Middle frontal gyrus (tissue), 1 donor: Measurements from ENCODE around the gene TMEM11.
"Not testable (repeated sequence)": the region's sequence is repeated elsewhere in the genome, so short reads cannot be mapped to it uniquely, and the experiment has no call there.

Experiments
- DNase-seq: peaks from one replicate; pipeline ENCODE4 v3.0.0-alpha.2; 2015; ENCODE audit warnings: low spot score; ENCODE audit errors: extremely low spot score

TMEM11 gene

DNA sequence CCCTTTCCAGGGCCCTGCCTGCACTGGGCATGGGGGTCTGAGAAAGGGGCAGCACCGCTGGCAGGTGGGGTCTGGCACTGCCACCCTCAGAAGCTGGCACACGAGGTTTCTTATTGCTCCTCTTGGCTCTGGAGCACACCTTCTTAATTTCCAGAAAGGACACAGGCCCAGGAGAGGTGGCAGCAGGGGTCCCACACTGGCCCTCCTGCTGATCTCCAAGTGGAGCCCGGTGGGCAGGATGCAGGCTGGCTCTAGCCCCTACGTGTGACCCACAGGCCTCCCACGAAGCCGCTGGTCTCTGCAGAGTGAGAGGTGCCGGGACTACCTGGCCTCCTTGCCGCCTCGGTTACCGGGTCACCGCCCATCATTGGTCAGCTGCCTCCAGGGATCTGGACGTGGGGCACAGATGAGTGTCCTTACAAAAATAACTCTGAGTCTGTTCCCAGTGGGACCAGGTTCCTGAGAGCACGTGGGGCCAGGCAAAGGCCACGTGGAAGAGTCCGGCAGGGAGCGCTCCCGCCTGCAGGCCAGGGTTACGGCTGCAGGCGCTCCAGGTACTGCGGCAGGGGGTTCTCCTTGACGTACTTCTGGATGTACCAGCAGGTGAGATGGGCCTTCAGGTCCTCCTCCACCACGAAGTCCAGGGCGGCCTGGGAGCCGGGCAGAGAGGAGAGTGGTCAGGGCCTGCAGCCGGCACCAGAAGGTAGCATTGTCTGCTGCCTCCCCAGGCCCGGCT, 29.0 kb upstream of the TMEM11 start:
- no peak for DNase-seq

- no peak for DNase-seq
Measured at GRCh38 chr17:21242026-21242697, 28.2 kb upstream of the TMEM11 start.

- no peak for DNase-seq
Measured at GRCh38 chr17:21241564-21241963, 27.6 kb upstream of the TMEM11 start.

DNA sequence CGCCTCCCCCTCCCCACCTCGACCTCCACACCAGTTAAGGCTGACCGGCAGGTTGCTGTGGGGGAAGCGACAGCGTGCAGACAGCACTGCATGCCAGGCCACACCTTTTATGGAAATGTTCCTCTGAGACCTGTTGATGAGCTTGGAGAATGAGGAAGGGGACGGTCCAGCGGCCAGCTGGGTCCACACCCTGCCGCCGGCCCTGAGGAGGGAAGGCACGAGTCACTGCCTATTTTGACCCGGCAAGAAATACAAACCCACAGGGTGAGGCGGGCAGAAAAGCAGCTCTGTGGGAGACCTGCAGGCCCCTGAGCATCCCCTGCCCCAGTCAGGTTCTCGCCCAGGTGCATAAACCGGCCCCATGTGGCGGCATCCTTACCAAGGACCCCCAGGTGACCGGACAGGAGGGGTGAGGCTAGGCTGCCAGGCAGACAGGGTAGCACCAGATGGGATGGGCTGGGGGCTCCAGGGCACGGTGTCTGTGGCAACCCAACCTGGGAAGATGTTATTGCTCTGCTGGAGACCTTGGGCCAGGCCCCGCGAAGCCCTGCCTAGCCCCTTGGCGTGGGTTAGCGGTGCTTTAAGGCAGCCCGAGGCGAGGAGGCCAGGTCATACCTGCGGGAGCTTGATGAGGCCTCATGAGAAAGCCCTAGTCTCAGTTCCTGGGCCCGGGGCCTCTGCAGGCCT, 26.6 kb upstream of the TMEM11 start:
- DNase-seq, result no peak

- no peak for DNase-seq
Measured at GRCh38 chr17:21239680-21240368, 25.9 kb upstream of the TMEM11 start.

- no peak for DNase-seq
Measured at GRCh38 chr17:21235921-21236320, 22.0 kb upstream of the TMEM11 start.

GRCh38 chr17:21233581-21234347, 19.8 kb upstream of the TMEM11 start:
- DNase-seq, result no peak

DNA sequence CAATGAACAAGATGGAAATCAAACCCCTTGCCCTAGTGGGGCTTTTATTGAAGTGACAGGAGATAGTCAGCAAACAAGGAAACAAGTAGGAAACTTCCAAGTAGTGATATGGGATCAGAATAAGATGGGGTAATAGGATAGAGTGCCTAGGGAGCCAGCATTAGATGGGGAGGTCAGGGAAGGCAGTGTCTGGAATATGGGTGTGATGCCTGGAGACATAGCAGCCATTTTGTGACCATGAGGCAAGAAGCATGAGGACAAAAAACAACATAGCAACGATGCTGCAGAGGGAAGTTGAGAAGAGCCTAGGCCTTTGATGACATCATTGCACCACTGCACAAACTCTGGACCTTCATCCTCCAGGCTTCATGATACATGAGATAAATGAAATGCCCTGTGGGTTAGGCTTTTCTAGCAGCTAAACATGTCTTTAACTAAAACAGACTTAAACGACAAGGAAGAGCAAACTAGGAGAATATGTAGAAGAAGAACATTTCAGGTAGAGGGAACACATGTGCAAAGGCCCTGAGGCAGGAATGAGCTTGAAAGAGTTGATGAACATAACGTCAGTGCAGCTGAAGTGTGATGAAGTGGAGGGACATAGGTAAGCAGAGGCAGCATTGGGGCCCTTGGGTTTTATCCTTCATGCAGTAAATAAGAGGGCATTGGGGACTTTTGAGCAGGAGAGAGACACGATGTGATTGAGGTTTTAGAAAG, 18.2 kb upstream of the TMEM11 start:
- no peak for DNase-seq

DNA sequence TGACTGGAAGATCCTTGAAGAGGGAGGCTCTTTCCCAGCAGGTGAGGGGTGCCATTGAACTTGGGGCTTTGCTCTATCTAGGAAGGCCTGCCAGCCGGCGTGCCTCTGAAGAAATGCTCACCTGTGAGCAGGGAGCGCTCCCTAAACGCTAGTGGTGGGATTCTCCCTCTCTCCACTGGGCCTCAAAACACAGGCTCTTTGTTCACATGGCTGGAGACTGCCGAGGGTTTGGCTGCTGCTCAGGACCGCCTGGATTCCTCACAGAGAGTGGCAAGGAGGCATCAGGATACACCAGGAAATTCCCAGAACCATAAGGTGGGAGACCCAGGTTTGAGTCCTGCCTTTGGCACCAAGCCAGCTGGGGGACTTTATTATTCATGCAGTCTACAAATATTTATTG, 17.6 kb upstream of the TMEM11 start:
- no peak for DNase-seq

- DNase-seq, result no peak
Measured at GRCh38 chr17:21228845-21229244, 14.9 kb upstream of the TMEM11 start.

DNA sequence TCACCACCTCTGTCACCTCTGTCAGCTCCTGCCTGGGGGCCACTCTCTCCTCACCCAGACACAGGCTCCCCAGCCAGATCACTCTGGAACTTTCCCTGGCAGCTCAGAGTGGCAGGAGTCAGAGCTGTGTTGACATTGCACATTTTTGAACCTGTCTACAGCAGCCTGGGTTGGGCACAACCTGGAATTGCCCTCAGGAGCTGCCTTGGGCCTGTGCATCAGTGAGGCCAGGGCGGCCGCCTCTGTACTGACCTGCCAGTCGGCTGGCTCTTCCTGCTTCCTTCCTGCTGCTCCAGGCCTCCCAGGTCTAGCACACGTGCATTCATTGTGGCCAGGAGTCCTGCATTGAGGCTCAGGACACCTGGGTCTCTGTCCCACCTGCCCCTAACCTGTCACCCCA, 14.2 kb upstream of the TMEM11 start:
- no peak for DNase-seq

- not testable (repeated sequence) for DNase-seq
Measured at GRCh38 chr17:21227277-21227676, 13.3 kb upstream of the TMEM11 start.

GRCh38 chr17:21223086-21223485, 9.1 kb upstream of the TMEM11 start:
- no peak for DNase-seq

- DNase-seq, result no peak
Measured at GRCh38 chr17:21218831-21219380, 4.9 kb upstream of the TMEM11 start.

GRCh38 chr17:21218101-21218500, 4.1 kb upstream of the TMEM11 start:
- DNase-seq, result no peak

DNA sequence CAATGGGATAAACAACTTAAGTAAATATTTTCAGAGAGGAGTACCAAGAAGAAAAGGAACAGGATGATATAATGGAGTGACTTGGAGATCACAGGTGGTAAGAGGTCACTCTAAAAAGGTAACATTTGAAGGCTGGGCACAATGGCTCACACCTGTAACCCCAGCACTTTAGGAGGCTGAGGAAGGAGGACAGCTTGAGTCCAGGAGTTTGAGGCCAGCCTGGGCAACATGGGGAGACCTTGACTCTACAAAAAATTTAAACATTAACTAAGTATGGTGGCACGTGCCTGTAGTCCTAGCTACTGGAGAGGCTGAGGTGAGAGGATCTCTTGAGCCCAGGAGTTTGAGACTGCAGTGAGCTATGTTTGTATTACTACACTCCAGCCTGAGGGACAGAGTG, 3.4 kb upstream of the TMEM11 start:
- no peak for DNase-seq

GRCh38 chr17:21215935-21216334, 2.0 kb upstream of the TMEM11 start:
- no peak for DNase-seq

DNA sequence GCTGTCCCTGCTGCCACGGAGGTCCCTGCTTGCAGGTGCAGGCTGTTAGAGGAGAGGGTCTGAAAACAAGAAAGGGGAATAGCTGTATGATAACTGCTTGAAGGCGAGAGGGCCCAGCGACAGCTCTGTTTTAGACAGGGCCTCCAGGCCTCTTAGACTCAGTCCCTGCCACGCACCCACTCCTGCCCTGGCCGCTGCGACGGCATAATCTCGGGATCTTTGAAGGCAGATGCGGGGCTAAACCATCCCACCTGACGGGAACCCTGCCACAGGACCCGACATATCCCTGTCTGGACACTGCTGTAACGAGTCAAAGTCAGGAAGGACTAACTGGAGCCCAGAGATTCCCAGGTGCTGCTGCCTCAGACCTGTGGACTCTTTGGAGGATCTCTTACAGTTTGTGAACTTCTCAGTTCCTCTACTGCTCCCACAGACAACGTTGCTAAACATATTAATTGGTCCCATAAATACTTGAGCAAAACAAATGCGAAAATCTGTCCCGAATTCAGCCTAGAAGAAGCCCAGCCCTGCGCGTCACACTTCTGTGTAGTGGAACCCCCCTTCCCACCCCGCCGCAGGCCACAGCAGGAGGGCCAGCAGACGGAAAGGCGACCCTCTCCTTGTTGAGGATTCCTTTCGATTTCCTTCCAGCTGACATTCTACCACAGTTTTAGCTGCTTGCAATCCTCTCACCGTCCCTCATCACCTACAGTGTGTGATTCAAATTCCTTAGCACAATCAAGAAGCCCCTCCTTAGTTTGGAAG, 998 bp upstream of the TMEM11 start:
- no peak for DNase-seq

- no peak for DNase-seq
Measured at GRCh38 chr17:21213638-21214014, 335 bp downstream of the TMEM11 start.
